B cell (primary cell): ENCODE data around the gene PCDHGA10. TPM values are rescaled to one million over a fixed set of nuclear protein-coding genes. Genes with fewer than 3 reads are reported as not detected.

ENCODE experiments used
- ATAC-seq: fragments of 200-7000 bp; cut with Tn5 transposase; one replicate; pipeline ENCODE4 v1.10.0; 2021; ENCODE audit warnings: low read depth, mild to moderate bottlenecking, moderate number of reproducible peaks, moderate library complexity
- CTCF ChIA-PET: fragments of 350-600 bp; sonication (Branson Sonifier 250); formaldehyde crosslinking; loops from one replicate; lab custom pipeline; 2021; ENCODE audit warnings: antibody characterized with exemption, inconsistent platforms; lab: Charles Lee
- POLR2A ChIA-PET: fragments of 350-600 bp; sonication (Branson Sonifier 250); formaldehyde crosslinking; loops from one replicate; lab custom pipeline; 2021; ENCODE audit warnings: antibody characterized with exemption; lab: Charles Lee
- DNase-seq: peaks from one replicate; pipeline ENCODE4 v3.0.0; 2013
- H2AFZ ChIP-seq: 2 replicates; pipeline ENCODE4 v1.6.1; 2012; ENCODE audit warnings: mild to moderate bottlenecking, low read depth, low read length; ENCODE audit not compliant: insufficient read depth, poor library complexity, severe bottlenecking
- H3K27ac ChIP-seq, 2 donors: 1 replicate in 1 of 2; 2 replicates in 1 of 2; pipeline ENCODE4 v1.5.1; 2012 to 2013; ENCODE audit warnings: low read length in 2 of 2, mild to moderate bottlenecking in 2 of 2, moderate library complexity in 1 of 2
- H3K27me3 ChIP-seq, 4 experiments: fragments of 200-600 bp in 1 of 4; sonication (generic) in 1 of 4; replicated peaks in 1 of 4; 1 replicate in 2 of 4; 2 replicates in 2 of 4; pipeline versions ENCODE4 v1.6.1 to v1.7.0; 2013 to 2016; ENCODE audit warnings: low read length in 3 of 4, mild to moderate bottlenecking in 2 of 4, mixed read lengths in 1 of 4, moderate library complexity in 1 of 4; ENCODE audit not compliant: insufficient read depth in 4 of 4, control insufficient read depth in 3 of 4; ENCODE audit errors: control extremely low read depth in 1 of 4
- H3K36me3 ChIP-seq, 2 experiments: replicated peaks in 1 of 2; 1 replicate in 1 of 2; 2 replicates in 1 of 2; pipeline versions ENCODE4 v1.6.1 to v1.7.1; 2013; ENCODE audit warnings: low read length in 1 of 2; ENCODE audit not compliant: insufficient read depth in 2 of 2, control insufficient read depth in 1 of 2; ENCODE audit errors: control extremely low read depth in 1 of 2, extremely low read depth in 1 of 2
- H3K4me1 ChIP-seq, 2 donors: fragments of 200-600 bp in 1 of 2; sonication (generic) in 1 of 2; 1 replicate in 1 of 2; 2 replicates in 1 of 2; pipeline versions ENCODE4 v1.5.1 to v1.6.1; 2013 to 2017; ENCODE audit warnings: low read length in 2 of 2; ENCODE audit not compliant: control insufficient read depth in 2 of 2, insufficient read depth in 2 of 2
- H3K4me2 ChIP-seq: replicated peaks from 2 replicates; pipeline ENCODE3; 2012; ENCODE audit warnings: mild to moderate bottlenecking, low read depth, low read length; ENCODE audit not compliant: poor library complexity, severe bottlenecking
- H3K4me3 ChIP-seq, 5 experiments: fragments of 200-600 bp in 1 of 5; sonication (generic) in 1 of 5; 1 replicate in 3 of 5; 2 replicates in 2 of 5; pipeline versions ENCODE4 v1.5.1 to v1.7.0; 2011 to 2016; ENCODE audit warnings: low read length in 4 of 5, mild to moderate bottlenecking in 4 of 5, low read depth in 2 of 5, control low read depth in 1 of 5, moderate library complexity in 1 of 5; ENCODE audit not compliant: insufficient read depth in 1 of 5; ENCODE audit errors: control extremely low read depth in 1 of 5, extremely low read depth in 1 of 5
- H3K79me2 ChIP-seq: fragments of 200-600 bp; sonication (generic); one replicate; pipeline ENCODE4 v1.6.0; 2016; ENCODE audit warnings: low read length; ENCODE audit not compliant: control insufficient read depth, insufficient read depth
- H3K9ac ChIP-seq: fragments of 200-600 bp; sonication (generic); 2 replicates; pipeline ENCODE4 v1.6.1; 2017; ENCODE audit warnings: mild to moderate bottlenecking, low read length, moderate library complexity
- H3K9me3 ChIP-seq, 3 donors: one replicate each; pipeline versions ENCODE4 v1.6.1 to v1.7.1; 2013; ENCODE audit warnings: low read length in 2 of 3; ENCODE audit not compliant: control insufficient read depth in 2 of 3, insufficient read depth in 1 of 3; ENCODE audit errors: control extremely low read depth in 1 of 3
- H4K20me1 ChIP-seq: 2 replicates; pipeline ENCODE4 v1.6.0; 2012; ENCODE audit warnings: mild to moderate bottlenecking, low read length; ENCODE audit not compliant: insufficient read depth, control insufficient read depth, poor library complexity, severe bottlenecking
- H3K27ac Mint-ChIP-seq: one replicate; pipeline ENCODE4 v1.8.0; 2021; ENCODE audit warnings: mixed read lengths
- H3K27me3 Mint-ChIP-seq: one replicate; pipeline ENCODE4 v1.8.0; 2021; ENCODE audit warnings: mixed read lengths
- H3K4me1 Mint-ChIP-seq: one replicate; pipeline ENCODE4 v1.8.0; 2021; ENCODE audit warnings: mixed read lengths
- H3K4me3 Mint-ChIP-seq: one replicate; pipeline ENCODE4 v1.8.0; 2021; ENCODE audit warnings: mixed read lengths
- H3K9me3 Mint-ChIP-seq: one replicate; pipeline ENCODE4 v1.8.0; 2022; ENCODE audit warnings: mixed read lengths; ENCODE audit not compliant: insufficient read depth
- EZH2 ChIP-seq: IDR thresholded peaks from 2 replicates; pipeline ENCODE4 v1.6.1; 2012; ENCODE audit warnings: borderline replicate concordance, low read depth, mild to moderate bottlenecking, moderate library complexity, low read length; ENCODE audit not compliant: insufficient read depth, poor library complexity, severe bottlenecking
- WGBS: methylation state at CpG from one replicate; pipeline ENCODE4 v1.1.5; 2013; ENCODE audit warnings: missing lambda C conversion rate; ENCODE audit not compliant: insufficient coverage; 5-methylcytosine and 5-hydroxymethylcytosine counted together
- intact Hi-C: fragments of 100-400 bp; cut with micrococcal nuclease; formaldehyde crosslinking; loops from one replicate; pipeline ENCODE4 v1.10.0; 2022
- polyA plus RNA-seq: library from polyadenylated mRNA; depleted of rRNA; stranded (reverse); fragments of >200 nt; gene quantifications from 2 replicates; pipeline ENCODE4 v1.2.3, GENCODE V29; 2012
- total RNA-seq, 2 donors: library from RNA; stranded (reverse); fragments of 120-200 nt in 1 of 2; gene quantifications; 1 replicate in 1 of 2; 2 replicates in 1 of 2; pipeline versions ENCODE4 v1.2.3 to v1.2.4, GENCODE V29; 2013 to 2022
- TF ChIP-seq, protein P1 (sequence below): fragments of 200-600 bp; IDR thresholded peaks from one replicate; pipeline ENCODE4 v1.8.0; 2022; ENCODE audit warnings: antibody characterized with exemption, mild to moderate bottlenecking

The PCDHGA10 gene
- total and polyA plus RNA-seq, 2 donors (not counting 1 experiment from before 2014, with no cell fraction given): 0.10 to 1.9 TPM

DNA sequence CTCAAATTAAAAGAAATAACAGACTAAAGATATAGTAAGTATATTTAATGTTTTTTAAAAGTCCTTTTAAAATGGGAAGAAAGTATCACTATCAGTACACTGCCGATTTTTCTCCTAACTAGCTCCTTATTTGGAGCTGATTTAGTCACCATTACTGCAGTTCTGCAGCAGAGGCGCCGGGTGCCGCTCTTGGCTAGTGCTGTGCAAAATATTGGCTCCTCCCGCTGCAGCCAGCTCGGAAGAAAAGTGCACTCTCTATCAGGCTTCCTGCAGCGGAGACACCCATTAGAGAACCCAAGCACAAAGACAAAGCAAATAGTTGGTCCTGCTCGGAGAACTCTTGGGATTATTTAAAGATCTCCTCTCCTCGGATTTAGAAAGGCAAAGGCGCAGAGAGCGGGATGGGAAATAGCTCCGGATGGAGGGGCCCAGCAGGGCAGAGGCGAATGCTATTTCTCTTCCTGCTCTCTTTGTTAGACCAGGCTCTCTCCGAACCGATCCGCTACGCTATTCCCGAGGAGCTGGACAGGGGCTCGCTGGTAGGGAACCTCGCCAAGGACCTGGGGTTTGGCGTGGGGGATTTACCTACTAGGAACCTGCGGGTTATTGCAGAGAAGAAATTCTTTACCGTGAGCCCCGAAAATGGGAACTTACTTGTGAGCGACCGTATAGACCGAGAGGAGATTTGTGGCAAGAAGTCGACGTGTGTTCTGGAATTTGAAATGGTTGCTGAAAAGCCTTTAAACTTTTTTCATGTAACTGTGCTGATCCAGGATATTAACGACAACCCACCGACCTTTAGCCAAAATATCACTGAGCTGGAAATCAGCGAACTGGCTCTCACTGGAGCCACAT lies 42.6 kb upstream of the PCDHGA10 start, which contains the start of gene PCDHGB3:
TSS of gene PCDHGB3 (plus strand) at position 249 of the 855 bp plus-strand sequence. CDS start at position 402, 153 bp downstream.
- ChIA-PET CTCF (interaction anchor here (0.7 to 3.0 kb wide), 15 partner anchors 12 to 509 kb away, joined by 3 to 17 read pairs (median 4); partner anchors contain the start of genes PCDHGA10, PCDHGA11, PCDHGA12 and PCDHGC3), POLR2A (no interaction called here)
- intact Hi-C loops: loop anchor here (1.0 to 5.0 kb wide), 2 partner anchors 32 to 188 kb away; partner anchors contain the start of gene PCDHGA9
- WGBS: 26% methylated on average over 32 of the region's 32 CpGs
- peak; percentile 54 for DNase-seq
- Histone ChIP-seq H4K20me1 (no peaks in the 10 kb centered on the region), H3K27ac (no peak within 1 kb of the TSS), H3K4me3 (peak within 1 kb of the TSS in 4 of 5 experiments; percentile 23 to 55 (median 38)), H3K4me2 (peak within 1 kb of the TSS; percentile 58), H3K4me1 (peaks cover 0 to 5% of the 10 kb centered on the region in 2 donors), H3K9ac (peak within 1 kb of the TSS; percentile 51), H2AFZ (peak within 1 kb of the TSS; percentile 71), H3K79me2 (no peaks in the 10 kb centered on the region), H3K27me3 (peaks cover 0 to 65% (median 39%) of the 10 kb centered on the region in 4 experiments), H3K9me3 (peaks cover 4 to 61% (median 45%) of the 10 kb centered on the region in 3 donors), H3K36me3 (no peaks in the 10 kb centered on the region)
- Mint-ChIP-seq H3K9me3 (peaks cover 9% of the 10 kb centered on the region), H3K4me3 (peak within 1 kb of the TSS; percentile 82), H3K4me1 (peaks cover 8% of the 10 kb centered on the region), H3K27me3 (peaks cover 53% of the 10 kb centered on the region), H3K27ac (peak within 1 kb of the TSS; percentile 39)
- no peak for TF ChIP-seq EZH2
- TF ChIP-seq, protein P1, sequence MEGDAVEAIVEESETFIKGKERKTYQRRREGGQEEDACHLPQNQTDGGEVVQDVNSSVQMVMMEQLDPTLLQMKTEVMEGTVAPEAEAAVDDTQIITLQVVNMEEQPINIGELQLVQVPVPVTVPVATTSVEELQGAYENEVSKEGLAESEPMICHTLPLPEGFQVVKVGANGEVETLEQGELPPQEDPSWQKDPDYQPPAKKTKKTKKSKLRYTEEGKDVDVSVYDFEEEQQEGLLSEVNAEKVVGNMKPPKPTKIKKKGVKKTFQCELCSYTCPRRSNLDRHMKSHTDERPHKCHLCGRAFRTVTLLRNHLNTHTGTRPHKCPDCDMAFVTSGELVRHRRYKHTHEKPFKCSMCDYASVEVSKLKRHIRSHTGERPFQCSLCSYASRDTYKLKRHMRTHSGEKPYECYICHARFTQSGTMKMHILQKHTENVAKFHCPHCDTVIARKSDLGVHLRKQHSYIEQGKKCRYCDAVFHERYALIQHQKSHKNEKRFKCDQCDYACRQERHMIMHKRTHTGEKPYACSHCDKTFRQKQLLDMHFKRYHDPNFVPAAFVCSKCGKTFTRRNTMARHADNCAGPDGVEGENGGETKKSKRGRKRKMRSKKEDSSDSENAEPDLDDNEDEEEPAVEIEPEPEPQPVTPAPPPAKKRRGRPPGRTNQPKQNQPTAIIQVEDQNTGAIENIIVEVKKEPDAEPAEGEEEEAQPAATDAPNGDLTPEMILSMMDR: peak; percentile 38
- peak; percentile 74 for ATAC-seq
